ENCODE results near the gene GPR156.
"Not testable (repeated sequence)": the region's sequence is repeated elsewhere in the genome, so short reads cannot be mapped to it uniquely, and the experiment has no call there.

The GPR156 gene

DNA sequence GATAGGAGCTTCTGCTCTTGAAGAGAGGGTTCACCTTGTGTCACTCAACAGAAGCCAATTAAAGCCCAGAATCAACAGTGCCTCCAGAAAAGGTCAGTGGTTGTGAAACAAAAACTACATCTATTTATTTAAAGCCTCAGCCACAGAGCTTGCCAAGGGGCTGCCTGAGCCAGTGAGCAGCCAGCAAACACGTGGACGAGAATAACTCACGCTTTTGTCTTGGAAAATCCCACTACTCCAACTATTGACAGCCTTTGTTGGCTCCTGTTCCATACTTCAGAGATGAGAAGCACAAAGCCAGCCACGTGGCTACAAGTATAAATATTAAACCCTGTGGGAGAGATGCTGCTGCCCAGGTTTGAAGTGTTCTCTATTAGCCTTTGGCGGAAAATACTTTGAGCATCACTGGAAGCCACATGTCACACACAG lies 10.3 kb downstream of the GPR156 start:
- no peak for DNase-seq (ENCODE audit: low read depth in 2 of 2)

DNA sequence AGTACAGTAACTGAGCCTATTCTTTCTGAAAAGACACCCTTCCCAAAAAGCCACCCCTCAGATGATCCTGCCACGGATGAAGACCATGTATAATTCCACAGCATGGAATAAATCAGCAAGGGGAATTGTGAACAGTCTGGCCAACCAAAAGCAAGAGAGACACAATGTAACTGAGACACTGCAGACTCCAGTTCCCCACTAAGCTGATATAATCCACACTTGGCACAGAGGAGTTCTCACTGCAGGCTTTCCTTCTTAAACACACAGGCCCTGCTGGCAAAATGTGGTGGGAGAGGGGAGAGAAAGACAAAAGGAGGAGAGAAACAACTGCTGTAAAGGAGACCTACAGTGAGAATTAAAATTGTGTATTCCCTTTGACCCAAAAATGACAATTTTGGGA lies 12.7 kb downstream of the GPR156 start:
- DNase-seq (ENCODE audit: low read depth in 2 of 2) = no peak

DNA sequence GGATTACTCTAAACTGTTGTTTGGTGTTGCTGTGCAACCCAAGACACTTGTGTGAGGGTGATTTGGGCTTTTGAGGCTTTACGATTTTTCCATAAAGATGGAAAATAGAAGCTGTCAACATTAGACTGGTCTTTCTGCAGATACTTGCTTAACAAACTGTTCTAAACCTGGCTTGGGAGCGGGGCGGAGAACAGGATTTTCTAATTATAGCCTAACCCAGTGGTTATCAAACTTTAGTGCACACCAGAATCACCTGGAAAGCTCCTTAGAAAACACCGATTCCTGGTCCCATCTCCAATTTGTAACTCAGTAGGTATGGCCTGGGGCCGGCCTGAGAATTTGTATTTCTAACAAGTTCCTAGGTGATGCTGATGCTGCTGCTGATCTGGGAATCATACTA lies 19.0 kb downstream of the GPR156 start:
- DNase-seq (ENCODE audit: low read depth in 2 of 2) = no peak

DNA sequence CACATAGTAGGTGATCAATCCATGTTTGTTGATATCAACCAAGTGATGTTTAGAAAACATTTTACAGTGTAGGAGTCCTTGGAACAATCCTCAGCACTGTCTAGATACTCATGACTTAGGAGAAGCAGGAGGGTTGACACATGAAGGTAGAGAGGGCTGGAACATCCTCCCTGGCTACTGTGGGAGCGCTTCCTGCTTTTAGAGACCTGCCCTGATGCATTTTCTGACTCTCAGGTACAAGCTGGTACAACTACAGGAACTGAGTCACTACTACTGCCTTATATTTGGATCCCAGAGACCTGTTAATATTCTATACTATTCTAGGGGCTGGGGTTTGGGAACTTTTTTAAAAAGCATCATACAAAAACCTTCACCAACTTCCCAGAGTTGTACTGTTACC lies 20.1 kb downstream of the GPR156 start:
- DNase-seq (ENCODE audit: low read depth in 2 of 2) = no peak

DNA sequence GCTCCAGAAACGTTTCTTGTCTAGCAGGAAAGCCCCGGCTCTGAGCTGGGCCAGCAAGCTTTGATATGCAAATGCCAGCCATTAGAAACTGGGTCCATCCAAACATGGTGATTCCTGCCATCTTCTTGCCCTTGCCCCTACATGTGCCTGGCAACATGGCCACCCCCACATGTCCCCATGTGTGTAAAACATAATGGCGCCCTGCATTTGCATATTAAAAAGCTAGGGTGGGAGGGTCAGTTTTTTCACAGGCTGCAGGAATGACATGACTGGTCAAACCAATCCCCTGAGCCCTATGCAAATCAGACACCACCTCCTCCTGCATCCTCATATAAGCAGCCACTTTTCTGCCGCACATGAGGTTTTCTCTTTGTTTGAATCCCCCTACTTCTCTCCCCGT lies 21.2 kb downstream of the GPR156 start:
- DNase-seq (ENCODE audit: low read depth in 2 of 2) = no peak

DNA sequence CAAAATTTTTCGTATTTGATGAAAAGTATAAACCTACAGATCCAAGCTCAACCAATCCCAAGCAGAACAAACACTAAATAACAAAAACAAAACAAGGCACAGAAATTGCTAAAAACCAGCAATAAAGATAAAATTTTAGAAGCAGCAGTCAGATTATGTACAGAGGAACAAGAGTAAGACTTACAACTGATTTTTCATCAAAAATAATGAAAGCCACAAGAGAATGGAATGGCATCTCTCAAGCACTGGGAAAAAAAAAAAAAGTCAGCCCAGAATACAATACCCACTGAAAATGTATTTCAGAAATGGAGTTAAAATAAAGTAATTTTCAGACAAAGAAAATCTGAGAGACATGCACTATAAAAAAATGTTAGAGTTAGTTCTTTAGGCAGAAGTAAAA lies 27.0 kb downstream of the GPR156 start:
- DNase-seq (ENCODE audit: low read depth in 2 of 2) = no peak

DNA sequence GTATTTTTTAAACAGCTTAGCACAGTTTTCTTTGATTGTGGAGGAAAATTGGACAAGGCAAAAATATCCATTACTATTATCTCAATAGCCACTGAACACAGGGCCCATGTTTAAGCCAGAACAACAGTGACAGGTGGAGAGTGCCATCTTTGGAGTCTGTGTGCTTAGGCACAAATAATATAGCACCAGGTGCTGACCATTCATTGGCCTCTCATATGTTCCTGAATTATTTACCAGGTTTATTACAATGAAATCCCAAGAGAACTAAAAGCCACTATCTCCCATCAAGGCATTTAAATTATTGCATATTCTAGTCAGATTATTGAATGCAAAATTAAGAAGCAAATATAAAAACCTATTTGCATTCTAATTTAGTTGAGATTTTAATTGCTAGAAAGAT lies 39.6 kb downstream of the GPR156 start:
- no peak for DNase-seq (ENCODE audit: low read depth in 2 of 2)

DNA sequence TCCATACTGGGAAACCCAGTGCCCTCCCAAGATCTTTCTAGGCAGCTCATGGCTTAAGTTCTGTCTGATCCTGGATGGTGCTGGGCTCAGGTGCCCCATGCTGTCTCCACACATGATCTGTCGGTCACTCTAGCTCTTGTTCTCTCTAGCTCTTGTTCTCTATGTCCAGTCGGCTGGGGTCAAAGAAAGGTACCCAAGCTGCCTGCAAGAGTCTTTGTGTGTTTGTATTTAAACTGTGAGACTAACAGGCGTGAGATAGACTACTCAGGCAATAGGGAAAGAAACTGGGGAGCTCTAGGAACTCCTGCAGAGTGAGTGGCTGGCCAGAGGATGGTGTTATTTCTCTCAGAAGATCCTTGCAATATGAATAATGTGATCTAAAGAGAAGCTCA lies 40.2 kb downstream of the GPR156 start:
- DNase-seq (ENCODE audit: low read depth in 2 of 2) = no peak

DNA sequence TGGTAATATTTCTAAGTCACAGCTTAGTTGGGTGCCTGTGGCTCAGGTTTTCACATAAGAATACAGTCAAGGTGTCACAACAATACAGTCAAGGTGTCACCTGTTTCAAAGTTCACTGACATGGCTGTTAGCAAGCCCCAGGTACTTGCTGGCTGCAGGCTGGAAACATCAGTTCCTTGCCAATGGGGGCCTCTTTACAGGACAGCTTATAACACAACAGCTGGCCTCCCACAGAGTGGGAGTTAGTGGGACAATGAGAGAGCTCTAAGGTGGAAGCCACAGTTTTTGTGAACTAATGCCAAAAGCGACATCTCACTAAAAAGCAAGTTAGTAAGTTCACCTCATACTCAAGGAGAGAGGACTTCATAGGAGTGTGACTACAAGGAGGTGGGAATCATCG lies 45.4 kb downstream of the GPR156 start:
- no peak for DNase-seq (ENCODE audit: low read depth in 2 of 2)

DNA sequence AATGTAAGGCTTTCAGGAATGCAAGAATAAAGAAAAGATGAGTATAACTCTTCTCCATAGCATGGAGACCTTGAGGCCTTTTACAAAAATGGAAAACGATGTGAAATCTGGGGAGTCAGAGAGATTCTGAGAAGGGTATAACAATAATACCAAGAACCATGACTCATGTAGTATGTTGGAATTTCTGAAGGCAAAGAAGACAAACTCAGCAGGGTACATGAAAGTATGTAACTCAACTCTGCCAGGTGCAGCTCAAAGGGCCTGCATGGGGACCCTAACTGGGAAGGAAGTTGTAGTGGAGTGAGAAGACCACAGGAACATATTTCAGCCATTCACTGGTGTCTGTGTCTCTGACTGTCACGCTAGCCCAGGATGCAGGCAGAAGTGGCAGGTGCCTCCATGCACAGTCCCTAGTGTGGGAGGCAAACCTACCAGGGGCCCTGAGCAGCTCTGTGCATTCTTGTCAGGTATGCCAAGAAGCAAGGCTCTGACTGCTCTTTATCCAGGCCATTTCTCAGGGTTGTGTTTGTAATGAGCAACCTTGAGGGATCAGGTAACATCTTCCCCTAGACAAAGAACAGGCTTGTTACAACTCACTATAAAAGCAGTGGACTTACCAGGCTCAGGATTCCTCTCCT lies 57.2 kb downstream of the GPR156 start:
- no peak for DNase-seq (ENCODE audit: low read depth in 2 of 2)

DNA sequence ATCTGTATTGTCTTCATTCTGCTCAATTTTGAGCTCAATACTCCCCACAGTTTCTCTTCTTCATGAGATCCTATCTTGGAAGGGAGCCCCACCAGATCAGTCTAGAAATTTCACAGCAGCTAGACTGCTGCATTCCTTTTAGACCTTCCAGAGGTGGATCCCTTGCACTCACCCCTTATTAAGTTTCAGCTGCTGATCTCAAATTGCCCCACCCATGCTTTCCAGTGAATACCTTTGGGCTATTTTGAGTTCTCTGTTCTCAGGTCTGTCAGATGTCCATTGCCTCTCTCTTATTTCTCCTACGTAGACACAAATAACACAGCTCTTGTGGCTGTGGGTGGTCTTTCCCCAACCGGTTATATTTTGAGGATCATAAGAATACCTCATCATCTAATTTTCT lies 60.8 kb downstream of the GPR156 start:
- DNase-seq (ENCODE audit: low read depth in 2 of 2) = no peak

DNA sequence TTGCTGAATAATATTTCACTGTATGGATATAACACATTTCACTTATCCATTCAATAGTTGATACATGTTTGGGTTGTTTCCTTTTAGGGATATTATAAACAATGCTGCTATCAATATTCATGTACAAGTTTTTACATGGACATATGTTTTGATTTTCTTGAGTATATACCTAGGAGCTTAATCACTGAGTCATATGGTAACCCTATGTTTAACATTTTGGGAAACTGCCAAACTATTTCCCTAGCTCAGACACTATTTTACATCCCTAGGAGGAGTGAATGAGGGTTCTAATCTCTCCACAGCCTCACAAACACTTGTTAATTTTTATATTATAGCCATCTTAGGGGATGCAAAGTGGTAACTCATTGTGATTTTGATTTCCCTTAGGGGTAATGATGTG lies 66.0 kb downstream of the GPR156 start:
- DNase-seq (ENCODE audit: low read depth in 2 of 2) = no peak

DNA sequence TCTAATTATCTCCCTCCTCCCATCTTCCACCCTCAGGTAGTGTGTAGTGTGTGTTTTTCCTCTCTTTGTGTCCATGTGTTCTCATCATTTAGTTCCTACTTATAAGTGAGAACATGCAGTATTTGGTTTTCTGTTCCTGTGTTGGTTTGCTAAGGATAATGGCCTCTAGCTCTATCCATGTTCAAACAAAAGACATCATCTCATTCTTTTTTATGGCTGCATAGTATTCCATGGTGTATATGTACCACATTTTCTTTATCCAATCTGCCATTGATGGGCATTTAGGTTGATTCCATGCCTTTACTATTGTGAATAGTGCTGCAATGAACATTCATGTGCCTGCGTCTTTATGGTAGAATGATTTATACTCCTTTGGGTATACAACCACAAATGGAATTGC lies 68.4 kb downstream of the GPR156 start:
- not testable (repeated sequence) for DNase-seq (ENCODE audit: low read depth in 2 of 2)

DNA sequence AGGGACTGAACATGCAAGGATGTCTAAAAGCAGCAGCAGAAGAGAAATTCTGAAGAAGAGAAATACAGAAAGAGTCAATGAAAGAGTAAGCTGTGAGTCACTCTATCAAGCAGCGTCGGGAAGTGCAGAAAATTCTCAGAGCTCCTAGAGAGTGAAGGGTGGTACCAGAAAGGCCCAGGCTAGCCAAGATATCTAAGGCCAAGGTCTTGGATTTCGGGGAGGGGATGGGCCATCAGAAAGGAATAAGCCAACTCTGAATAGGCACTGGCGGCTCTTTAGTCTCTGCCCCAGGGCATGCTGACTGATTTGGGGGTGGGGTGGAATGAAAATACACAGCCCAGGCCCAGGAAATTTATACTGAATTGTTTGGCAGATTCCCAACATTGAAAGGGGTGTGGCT lies 70.8 kb downstream of the GPR156 start:
- DNase-seq (ENCODE audit: low read depth in 2 of 2) = no peak

DNA sequence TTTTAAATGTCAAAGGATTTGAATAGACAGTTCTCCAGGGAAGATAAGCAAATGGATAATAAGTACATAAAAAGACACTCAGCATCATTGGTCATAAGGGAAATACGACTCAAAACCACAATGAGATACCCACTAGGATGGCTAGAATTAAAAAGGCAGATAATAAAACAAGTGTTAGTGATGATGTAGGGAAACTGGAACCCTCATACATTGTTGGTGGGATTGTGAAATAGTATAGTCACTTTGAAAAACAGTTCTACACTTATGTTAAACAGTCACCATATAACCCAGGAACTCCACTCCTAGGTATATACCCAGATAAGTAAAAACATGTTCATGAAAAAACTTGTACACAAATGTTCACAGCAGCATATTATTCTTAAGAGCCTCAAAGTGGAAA lies 72.5 kb downstream of the GPR156 start:
- no peak for DNase-seq (ENCODE audit: low read depth in 2 of 2)

DNA sequence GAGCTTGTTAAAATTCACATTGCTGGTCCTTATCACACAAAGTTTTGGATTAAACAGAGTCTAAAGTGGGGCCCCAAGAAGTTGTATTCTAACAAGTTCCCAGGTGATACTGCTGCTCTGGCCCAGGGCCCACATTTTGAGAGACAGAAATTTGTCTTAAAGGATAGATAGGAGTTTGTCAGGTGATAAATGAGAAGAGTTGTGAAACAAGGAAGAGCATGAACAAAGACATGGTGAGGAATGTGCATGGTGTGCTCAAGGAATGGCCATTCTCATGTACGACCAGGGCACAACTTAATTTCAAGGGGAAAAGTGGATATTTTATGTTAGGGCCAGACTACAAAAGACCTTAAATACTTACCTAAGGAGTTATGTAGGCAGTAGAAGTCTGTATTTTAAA lies 75.6 kb downstream of the GPR156 start:
- DNase-seq (ENCODE audit: low read depth in 2 of 2) = no peak

DNA sequence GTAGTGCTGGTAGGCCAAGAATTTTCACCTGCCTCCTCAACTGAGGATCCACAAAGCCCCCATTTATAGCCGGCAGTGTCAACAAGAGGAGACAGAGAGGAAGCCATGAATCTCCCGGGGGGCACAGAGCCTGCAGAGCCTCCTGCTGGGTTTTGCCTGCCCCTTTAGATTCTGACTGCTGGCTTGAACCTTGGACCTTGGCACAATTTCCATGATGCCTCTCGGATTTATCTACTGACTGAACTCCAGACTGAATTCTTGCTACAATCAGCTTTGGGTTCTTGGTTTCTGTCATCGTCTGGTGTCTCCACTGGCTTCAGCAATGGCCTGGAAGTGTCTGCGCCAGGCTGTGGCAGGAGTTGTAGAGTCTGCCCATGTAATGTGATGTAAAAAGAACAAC lies 80.7 kb downstream of the GPR156 start:
- no peak for DNase-seq (ENCODE audit: low read depth in 2 of 2)

DNA sequence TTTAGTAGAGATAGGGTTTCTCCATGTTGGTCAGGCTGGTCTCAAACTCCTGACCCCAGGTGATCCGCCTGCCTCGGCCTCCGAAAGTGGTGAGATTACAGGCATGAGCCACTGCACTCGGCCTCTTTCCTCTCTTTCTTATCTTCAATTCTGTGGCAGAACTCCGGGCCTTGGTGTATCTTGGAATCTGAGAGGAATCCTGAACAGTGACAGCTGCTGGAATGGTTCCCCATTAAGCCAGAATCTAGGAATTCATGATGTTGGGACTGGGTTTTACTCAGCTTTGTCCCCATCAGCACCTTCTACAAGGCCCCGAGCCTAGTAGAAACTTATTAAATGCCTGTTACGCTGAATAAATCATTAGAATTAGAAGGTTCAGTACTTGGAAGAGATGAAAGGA lies 81.4 kb downstream of the GPR156 start:
- DNase-seq (ENCODE audit: low read depth in 2 of 2) = no peak

DNA sequence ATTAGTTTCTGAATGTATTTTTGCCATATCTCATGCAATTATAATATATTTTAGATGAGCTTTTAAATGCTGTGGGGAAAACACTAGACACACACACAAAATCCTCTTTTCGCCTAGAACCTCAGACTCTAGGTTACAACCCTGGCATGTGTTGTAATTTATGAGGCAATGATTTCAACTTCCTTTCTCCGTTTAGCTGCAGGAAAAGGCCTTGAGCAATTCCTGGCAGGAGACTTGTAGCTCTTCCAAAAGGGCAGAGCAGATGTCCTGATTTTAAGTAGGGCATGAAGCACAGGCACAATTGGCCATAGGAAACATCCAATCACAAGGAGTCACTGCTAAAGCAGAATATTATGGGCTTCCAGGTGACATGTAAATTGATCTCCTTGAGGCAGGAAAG lies 82.0 kb downstream of the GPR156 start:
- DNase-seq (ENCODE audit: low read depth in 2 of 2) = no peak

DNA sequence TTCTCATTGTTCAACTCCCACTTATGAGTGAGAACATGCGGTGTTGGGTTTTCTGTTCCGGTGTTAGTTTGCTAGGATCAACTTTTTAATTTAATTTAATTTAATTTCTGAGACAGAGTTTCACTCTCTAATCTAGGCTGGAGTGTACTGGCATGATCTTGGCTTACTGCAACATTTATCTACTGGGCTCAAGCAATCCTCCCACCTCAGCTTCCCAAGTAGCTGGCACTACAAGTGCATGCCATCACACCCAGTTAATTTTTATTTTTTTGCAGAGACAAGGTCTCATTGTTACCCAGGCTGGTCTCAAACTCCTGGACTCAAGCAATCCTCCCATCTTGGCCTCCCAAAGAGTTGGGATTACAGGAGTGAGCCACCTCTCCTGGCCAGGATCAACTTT lies 82.7 kb downstream of the GPR156 start:
- DNase-seq (ENCODE audit: low read depth in 2 of 2) = no peak

DNA sequence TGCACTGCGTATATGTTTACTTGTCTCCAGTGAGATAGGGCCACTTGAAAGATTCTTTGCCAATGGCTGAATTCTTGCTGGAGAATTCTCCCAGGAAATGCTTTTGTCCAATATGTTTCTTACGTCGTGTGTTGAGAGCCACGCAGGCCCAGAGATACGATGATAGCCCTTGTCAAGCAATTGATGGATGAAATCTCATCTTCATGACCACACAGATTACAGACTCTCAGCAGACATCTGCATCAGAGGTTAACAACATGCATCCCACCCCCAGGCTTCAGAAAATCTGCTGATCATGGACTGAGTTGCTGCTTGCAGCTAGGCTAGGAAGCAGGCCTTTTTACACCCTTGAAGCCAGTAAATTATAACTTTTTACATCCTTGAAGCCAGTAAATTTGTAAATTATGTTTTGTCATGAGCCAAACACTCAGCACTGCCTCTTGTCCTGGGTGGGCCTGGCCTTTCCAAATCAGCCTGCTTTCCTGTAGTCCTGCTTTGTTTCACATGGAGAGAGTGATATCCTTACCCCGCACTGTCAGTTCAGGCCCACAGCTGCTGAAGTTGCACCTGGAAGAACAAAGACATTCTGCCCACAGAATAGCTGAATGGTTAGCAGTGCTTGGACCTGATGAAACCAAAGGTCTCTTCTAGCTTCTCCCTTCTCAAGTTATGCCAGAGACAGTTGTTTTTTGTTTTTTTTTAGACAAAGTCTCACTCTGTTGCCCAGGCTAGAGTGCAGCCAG lies 84.4 kb downstream of the GPR156 start:
- no peak for DNase-seq (ENCODE audit: low read depth in 2 of 2)

DNA sequence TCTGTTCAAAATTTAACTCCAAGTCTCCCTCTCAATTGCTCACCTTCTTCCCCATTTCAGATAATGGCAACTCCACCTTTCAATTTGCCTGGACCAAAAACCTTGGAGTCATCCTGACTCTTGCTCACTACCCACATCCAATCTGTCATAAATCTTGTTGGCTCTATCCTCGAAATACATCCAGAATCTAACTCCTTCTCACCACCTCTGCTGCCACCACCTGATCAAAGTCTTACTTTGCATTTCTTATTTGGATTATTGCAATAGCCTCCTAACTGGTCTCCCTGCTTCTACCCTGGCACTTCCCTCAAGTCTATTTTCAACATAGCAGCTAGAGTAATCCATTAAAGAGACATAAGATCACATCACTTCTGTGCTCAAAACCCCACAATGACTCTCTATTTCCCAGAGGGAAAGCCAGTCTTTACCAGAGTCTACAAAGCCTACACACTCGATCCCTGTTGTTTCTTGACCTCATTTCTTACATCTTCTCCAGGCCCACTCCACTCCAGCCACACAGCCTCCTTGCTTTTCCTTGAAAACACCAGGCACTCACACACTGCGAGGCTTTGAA lies 86.6 kb downstream of the GPR156 start:
- DNase-seq (ENCODE audit: low read depth in 2 of 2) = no peak

DNA sequence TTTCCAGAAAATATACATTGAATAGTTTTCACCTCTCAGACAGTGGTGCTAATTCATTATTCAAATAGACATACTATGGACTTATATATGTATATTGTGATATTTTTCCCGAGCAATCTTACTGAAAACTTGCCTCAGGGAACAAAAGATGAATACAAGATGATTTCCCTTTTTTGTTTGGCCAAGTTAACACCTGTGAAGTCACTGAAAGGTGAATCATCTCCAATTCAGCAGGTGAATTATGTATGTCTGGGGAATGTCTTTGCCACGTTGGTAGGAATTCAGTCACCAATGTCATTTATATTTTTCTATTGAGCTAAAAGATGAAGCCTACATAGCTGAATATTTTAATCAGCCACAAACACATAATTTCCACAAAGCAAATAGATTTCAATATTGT lies 88.2 kb downstream of the GPR156 start:
- DNase-seq (ENCODE audit: low read depth in 2 of 2) = no peak

DNA sequence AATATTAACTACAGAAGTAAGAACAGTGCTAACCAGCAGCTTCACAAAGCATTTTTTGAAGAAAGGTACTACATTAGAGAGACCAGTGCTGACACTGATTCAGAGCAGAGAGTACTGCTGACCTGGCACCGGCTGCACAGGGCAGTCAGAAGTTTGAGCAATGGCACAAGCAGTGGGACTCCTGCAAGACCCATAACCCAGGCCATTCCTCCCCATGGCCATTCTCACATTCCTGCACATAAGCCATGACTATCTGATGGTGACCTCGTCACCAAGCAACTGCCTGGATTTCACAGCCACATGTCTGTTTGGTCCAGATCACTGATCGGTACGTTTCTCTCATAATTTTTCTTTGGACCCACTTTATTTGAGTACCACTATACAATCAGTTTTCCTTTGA lies 88.7 kb downstream of the GPR156 start:
- no peak for DNase-seq (ENCODE audit: low read depth in 2 of 2)

All from stimulated activated CD4-positive, alpha-beta T cell treated with anti-CD3 and anti-CD28 coated beads, Interleukin-1b, Interleukin-23, amount 100 ng/mL, for 1 hour (primary cell).